DOHH2 (cell line): Measurements from ENCODE around the gene DNAI2.

Source experiments
- EZH2phosphoT487 ChIP-seq: fragments of 200-600 bp; sonication (generic); IDR thresholded peaks from 2 replicates; pipeline ENCODE4 v1.6.1; 2017; ENCODE audit warnings: borderline replicate concordance, mild to moderate bottlenecking, antibody characterized with exemption, low read length, moderate library complexity, mixed read lengths
- TF ChIP-seq, protein P1 (sequence below): fragments of 200-600 bp; sonication (generic); IDR thresholded peaks from one replicate; pipeline ENCODE4 v1.5.1; 2014; ENCODE audit warnings: antibody characterized with exemption, mild to moderate bottlenecking, low read depth, low read length; ENCODE audit not compliant: poor library complexity, severe bottlenecking

- TF ChIP-seq, protein P1, sequence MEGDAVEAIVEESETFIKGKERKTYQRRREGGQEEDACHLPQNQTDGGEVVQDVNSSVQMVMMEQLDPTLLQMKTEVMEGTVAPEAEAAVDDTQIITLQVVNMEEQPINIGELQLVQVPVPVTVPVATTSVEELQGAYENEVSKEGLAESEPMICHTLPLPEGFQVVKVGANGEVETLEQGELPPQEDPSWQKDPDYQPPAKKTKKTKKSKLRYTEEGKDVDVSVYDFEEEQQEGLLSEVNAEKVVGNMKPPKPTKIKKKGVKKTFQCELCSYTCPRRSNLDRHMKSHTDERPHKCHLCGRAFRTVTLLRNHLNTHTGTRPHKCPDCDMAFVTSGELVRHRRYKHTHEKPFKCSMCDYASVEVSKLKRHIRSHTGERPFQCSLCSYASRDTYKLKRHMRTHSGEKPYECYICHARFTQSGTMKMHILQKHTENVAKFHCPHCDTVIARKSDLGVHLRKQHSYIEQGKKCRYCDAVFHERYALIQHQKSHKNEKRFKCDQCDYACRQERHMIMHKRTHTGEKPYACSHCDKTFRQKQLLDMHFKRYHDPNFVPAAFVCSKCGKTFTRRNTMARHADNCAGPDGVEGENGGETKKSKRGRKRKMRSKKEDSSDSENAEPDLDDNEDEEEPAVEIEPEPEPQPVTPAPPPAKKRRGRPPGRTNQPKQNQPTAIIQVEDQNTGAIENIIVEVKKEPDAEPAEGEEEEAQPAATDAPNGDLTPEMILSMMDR, result no peak
- TF ChIP-seq EZH2phosphoT487, result no peak
Observed at GRCh38 chr17:74233937-74234336, 40.1 kb upstream of the DNAI2 start.
